Central memory CD4-positive, alpha-beta T cell (primary cell): ENCODE measurements around the gene ARHGAP31.
A peak's percentile ranks its signal among the peaks of the same experiment; 100 is the strongest.
"Not testable (repeated sequence)": the region's sequence is repeated elsewhere in the genome, so short reads cannot be mapped to it uniquely, and the experiment has no call there.

Experiments used
- DNase-seq: peaks from one replicate; pipeline ENCODE4 v3.0.0; 2022

ARHGAP31 gene

DNA sequence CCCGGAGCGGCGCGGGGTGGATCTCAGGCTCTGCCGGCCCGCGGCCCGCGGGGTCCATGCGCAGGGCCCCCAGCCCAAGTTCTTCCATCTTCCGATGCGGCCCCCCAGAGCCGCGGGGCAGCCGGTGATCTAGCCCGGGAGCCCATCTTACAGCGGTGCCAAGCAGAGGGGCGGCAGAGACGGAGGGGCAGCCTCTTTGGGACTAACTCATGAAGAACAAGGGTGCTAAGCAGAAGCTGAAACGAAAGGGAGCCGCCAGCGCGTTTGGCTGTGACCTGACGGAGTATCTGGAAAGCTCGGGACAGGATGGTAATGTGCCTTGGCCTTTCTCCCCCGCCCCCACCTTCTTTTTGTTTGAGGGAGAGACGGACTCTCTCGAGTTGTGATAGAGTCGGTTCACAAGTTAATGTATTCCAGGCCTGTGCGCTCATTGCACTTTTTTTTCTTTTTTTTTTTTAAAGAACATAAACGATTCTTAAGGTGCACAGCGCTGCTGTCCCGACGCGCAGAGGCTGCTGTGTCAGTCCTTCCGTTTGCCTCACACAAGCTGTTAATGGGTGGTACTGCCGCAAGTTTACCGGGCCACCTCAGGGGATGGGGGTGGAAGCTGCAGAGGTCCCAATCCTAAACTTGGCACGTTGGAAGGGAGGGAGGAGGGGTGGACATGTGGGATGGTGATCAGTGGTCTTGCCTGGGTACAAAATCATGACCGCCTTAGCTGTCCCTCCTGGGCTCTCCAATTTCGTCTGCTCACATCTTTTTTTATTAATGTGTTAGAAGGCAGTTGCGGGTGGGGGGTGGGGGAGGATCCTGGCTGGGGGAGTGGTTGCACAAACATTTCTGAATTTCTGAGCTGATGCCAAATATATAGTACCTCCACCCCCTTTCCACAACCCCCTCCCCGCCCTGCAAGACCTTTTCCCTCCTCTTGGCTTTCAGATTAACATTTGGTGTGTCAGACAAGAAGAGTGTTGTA lies 801 bp downstream of the ARHGAP31 start:
- DNase-seq: peak; percentile 64

DNA sequence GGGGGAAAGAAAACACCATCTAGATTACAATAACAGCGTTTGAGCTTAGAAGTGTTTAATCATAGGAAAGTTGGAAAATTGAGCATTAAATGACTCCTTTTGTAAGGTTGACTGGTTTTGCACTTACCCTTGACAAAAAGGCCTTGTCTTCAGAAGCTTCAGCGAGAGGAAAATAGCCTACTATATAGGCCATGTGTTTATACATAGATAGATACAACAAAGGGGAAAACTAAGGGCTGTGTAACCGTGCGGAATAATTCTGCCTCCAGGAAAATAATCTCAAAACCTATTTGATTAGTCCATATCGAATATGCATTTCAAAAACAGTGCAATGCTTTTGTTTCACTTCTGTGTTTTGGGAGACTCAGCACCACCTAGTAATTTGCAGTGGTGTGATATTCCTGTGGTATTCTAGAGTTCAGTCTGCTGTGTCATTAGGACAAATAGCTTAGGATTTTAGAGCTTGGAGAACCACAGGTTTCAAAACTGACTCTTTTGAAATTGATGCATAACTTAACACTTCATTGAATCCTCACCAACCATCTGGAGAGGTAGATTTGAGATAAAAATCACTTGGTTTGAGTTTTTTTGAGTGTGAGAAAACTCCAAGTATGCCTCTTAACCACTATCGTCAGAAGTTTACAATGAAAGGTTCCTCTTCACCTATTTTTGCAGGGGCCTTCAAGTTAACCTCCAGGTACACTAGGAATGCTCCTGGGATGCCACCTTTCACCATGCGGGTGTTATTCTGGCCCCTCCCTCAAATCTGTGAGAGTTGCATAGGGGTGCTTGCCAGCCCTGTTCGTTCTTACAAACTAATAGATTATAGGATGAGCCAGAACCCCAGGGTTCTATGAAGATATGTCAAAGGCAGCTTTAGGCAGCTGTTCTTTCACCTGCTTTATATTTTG lies 1.9 kb downstream of the ARHGAP31 start:
- DNase-seq: no peak

DNA sequence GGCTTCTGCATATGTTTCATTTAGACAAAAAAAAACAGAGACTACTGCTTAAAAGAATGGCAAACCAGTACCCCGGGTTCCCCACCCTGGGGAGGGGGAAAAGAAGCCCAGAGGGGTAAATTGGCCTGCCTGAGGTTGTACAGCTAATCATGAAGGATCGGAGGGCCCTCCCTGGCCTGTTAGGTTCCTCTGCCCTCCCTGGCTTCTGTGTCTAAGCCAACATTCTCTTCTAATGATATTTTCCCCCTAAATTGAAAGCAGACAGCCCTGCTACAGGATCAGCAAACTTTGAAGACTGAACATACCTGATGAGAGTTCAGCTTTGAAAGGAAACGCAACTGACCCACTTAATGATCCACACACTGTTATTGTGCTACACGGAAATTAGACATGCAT lies 2.5 kb downstream of the ARHGAP31 start:
- DNase-seq: no peak

DNA sequence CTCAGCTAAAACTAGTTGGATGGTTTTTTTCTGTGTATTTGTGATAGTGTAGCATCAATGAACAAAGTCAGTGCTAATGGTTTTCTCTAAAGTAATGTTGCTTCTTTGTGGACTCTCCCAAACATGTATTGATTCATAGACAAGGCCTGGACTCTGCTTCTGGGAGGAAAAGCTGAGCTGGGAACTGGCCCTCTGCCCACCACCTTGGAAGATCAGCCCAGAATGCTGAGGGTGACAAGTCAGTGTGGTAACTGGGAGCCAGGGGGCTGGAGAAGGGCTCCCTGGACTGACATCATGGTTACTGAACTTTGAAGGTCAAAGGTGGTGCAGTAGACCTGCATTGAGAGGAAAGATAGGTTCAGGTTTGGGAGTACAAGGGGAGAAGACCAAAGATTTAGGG lies 3.0 kb downstream of the ARHGAP31 start:
- DNase-seq: no peak

DNA sequence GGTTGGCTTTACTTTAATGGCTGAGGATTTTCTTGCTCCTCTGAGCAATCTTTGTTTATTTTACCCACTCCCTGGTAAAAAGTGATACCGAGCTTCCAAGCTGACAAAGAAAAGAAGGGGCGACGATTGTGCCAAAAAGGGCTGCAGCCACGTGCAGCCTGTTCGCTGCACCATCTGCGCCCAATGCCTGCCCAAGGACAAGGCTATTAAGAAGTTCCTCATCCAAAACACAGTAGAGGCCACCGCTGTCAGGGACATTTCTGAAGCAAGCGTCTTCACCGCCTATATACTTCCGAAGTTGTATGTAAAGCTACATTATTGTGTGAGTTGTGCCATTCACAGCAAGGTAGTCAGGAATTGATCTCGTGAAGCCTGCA lies 4.4 kb downstream of the ARHGAP31 start:
- DNase-seq: no peak

DNA sequence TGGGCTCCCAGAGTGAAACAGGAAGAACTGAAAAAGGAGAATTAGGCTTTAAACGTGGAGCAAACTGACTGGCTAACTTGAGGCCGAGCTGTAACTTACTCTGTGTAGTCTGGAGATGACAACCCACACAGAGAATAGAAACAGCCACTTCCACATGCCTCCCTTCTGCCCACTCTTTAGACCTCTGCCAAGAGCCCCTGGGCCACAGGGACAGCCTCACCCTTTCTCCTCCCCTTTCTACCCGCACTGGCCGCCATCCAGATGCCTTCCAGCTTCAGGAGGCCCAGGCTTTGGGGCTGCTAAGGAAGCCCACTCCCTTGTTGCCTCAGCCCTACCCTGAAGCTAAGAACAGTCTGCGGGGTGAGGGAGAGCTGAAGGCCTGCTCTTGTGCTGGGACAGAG lies 6.8 kb downstream of the ARHGAP31 start:
- no peak for DNase-seq

DNA sequence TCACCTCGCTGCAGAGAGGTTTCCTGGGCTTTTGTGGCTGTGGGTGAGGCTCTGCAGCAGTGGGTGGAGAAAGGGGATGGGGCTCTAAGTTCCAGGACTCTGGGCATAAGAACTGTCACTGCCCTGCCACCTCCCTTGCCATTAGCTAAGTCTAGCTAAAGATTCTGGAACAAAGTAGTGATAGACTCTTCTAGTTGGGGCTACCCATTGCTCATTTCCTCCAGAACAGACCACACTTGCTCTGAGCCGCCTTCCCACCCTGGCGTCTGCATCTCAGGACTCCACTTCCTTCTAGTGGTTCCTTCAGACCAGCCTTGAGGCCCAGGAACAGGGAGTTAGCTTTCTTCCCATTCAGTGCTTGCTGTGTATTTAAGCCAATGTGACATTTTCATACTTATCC lies 7.5 kb downstream of the ARHGAP31 start:
- DNase-seq: no peak

DNA sequence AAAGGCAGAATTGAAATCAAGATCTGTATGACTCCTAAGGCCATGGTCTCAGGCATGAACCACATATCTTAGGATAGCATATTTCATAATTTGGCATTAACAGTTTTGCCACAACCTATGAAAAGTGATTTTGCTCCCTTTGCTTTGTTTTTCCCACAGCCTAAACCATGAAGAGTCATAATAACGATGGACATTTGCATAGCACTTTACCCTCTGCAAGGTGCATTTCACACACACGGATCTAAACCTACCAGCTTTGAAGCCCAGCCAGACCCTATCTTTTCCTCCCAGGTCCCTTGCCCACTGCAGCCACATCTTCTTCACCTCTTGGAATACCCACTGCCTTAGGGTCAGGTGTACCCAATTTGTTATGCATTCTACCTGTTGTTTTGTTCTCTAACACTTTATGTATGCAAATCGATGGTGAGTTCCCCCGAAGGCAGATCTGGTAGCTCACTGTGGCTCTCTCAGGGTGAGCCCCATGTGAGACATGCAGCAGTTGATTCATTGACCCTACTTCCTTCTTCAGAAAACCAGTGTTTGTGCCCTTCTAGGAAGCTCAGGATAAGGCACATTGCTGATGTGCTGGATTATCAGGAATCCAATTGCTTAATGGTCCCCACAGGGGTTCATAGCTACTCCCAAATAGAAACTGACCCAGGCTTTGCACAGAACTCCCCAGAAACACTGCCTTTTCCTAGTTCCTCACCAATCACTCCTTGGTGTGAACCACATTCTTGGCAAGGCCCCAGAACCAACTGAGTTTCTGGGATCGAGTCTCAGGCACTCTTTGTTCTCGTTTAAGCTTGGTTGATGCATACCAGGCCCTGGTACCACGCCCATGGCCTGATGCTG lies 8.7 kb downstream of the ARHGAP31 start:
- DNase-seq: no peak

DNA sequence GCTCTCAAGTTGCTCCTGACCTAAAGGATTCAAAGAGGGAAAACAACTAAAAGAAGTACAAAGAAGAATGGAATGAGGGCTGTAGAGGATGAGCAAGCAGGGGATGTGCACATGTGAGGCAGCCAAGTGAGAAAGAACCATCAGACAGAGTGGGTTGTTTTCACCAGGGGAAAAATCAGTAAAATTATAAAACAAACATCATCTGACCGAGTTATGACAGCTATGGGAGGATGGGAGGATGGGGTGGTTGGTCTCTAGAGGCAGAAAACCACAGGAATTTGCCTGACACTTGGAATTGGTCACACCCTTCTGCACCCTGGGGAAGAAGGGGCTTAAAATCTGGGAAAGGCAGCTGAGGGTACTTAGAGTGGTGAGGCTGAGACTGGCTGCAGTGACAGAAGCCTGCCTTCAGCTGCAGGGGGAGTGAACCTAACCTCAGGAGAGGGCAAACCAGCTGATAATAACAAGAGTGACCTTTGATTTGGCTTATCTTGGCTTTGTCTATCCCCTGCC lies 10.1 kb downstream of the ARHGAP31 start:
- no peak for DNase-seq

DNA sequence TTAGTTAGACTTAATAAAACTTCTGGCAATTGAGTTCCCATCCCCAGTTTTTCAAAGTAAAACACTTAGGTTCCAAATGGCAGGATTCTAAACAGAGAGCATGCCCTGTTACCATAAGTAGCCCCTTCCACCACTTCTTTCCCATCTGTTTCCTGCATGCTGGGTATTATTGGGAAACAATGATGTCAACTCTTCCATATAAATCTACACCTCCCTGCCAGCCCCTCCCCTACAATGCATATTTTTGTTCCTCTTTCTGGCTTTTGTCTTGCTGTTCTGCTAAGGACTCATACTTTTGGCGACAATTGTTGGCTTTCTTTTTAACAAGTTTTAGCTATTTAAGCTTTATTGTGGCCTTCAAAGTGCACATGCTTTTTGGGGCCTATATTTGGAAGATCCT lies 11.1 kb downstream of the ARHGAP31 start:
- DNase-seq: no peak

DNA sequence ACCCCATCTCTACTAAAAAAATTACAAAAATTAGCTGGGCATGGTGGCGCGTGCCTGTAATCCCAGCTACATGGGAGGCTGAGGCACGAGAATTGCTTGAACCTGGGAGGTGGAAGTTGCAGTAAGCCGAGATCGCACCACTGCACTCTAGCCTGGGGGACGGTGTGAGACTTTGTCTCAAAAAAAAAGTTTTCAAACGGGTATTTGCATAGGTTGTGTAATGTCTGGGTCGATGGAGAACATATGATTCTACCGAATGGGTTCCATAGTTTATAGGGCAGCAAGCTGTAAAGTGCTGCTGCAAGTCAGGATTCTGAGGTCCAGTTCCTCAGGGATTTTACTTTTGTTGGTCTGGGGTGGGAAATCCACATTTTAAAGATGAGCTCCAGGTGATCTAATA lies 12.2 kb downstream of the ARHGAP31 start:
- not testable (repeated sequence) for DNase-seq

DNA sequence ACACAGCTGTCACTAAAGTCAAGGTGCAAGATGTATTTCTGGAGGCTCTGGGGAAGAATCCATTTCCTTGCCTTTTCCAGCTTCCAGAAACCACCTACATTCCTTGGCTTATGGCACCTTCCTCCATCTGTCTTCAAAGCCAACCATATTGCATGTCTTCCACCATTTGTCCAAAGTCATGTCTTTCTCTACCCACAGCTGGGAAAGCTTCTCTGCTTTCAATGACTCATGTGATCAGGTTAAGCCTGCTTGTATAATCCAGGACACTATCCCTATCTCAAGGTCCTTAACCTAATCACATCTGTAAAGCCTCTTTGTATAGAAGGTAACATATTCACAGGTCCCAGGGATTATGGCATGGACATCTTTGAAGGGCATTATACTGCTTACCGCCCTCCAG lies 14.2 kb downstream of the ARHGAP31 start:
- no peak for DNase-seq

DNA sequence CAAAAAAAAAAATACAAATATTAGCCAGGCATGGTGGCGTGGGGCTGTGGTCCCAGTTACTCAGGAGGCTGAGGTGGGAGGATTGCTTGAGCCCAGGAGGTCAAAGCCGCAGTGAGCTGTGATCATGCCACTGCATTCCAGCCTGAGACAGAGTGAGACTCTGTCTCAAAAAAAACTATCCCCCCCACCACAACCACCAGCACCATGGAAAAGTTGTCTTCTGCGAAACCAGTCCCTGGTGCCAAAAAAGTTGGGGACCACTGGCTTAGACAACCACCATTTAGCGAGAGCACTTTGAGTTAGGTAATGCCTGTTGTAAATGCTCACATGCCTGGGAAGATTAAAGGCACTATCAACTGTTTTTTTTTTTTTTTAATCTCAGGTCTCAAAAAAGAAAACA lies 15.4 kb downstream of the ARHGAP31 start:
- no peak for DNase-seq

DNA sequence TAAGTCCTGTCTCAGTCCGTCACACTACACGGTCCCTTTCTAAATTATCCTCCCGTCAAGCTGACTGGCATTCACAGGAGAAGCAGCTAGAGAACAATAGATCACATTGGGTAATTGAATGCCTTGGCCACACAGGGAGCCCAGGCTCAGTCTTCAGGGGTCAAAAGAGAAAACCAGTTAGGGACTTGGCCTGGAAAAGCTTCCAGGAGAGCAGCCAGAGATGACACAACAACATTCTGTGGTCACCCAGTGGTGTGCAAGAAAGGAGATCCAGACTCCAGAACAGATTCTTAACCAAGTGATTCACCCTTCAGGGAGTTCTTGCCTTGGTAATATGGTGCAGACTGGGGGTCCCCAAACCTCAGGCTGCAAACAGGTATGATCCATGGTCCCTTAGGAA lies 15.9 kb downstream of the ARHGAP31 start:
- DNase-seq: no peak

DNA sequence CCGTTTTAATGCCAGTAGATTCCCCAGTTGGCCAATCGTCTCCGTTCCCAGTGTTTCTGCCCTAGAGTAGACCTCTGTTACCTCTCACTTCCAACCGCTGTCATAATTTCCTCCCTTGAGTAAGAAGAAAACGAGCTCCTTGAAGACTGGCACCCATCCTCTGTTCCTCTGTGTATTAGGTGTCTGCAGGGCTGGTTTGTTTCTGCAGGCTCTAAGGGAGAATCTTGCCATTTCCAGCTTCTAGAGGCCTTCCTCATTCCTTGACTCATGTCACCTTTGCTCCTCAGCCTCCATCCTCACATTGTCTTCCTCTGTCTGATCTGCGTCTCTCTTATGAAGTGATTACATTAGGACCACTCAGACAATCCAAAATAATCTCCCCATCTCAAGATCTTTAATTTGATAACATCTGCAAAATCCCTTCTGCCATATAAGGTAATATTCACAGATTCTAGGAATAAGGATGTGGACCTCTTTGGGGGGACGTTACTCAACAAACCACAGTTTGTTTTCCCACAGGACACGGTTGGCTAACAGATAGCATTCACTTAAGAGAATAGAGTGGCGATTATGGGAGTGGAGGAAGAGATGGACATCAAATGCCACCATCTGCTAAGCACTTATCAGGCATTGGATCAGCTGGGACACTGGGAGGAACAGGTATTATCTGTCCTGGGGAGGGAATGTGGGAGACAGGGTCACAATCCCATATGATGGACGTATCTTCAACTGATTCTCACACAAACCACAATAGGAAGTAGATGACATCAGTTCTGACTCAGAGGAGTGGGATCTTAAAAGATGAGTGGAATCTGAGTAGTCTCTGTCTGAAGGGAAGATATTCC lies 17.1 kb downstream of the ARHGAP31 start:
- DNase-seq: no peak

DNA sequence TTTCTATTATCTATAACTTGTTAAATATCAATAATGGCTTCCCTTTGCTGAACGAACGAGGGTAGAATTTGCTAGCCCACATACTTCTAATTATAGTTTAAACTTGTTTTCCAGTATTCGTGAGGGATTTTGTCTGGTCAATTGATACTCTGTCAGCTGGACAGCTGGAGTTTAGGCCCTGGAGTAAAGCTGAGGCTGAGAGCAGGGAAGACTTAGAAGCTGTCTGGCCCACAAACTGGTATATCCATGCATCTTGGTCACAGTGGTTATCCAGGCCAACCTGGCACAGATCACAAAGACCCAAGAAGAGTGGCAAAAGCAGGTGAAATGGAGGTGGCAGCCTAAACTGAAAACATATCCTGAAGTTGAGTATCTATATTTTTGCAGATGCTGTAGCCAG lies 19.3 kb downstream of the ARHGAP31 start:
- DNase-seq: no peak

DNA sequence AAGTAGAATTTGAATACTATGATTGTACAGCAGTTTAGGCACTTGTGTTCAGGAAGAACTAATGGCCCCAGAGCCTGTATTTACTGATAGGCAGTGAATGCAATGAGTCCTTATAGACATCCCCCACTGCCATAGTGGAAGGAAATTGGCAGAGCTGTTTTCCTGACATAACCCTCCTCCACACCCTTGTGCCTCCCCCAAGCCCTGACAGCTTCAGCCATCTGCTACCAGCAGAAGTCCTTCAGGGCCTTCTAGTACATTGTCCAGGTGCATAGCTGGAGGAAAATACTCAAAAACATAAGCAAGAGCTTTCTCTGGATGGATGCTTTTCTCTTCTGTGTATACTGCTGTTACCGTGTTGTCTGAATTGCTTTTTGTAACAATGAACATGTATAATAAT lies 20.6 kb downstream of the ARHGAP31 start:
- no peak for DNase-seq

DNA sequence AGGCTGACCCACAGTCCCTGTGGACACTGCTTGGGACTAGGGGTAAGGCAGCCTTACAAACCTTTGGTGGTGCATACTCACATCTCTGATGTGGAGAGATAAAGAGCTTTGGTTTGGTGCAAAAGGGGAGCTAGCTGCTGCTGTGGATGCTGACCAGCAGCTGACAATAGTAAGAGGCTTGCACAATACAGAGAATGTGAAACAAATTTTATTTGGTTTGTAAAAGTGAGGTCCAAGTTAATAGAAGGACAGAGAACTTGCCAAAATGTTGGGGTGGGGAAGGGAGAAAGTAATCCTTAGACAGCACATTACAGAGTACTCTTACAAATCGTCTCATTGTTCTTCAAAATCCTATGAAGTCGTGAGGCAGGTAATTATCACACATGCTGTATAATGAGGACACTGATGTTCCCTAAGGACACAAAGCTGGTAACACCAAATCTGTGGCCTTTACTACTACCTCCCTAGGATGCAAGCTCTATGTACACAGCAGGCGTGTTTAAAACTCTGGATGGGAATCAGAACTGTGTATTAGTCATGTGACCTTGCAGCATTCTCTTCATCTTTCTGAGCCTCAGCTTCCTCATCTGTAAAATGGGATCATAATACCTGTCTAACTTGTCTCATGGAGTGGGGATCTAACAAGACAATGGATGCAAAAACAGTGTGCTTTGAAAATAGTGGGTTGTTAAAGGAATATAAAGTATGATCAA lies 21.6 kb downstream of the ARHGAP31 start:
- DNase-seq: no peak

DNA sequence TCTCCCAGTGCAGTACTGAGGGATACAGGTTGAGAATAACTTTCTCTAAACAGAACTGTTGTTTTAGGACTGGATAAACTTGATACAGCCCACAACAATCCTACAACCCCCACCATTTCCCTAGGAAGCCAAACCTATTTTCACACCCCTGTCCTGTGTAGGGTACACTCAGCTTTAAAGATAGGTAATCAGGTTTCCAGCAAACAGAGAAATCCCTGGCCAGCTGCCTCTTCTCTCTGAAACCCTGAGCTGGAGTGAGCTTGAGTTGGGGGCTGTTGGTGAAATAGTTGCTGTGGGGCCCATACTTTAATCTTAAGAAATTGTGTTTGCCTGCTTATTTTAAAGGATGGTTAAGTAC lies 22.1 kb downstream of the ARHGAP31 start:
- no peak for DNase-seq

DNA sequence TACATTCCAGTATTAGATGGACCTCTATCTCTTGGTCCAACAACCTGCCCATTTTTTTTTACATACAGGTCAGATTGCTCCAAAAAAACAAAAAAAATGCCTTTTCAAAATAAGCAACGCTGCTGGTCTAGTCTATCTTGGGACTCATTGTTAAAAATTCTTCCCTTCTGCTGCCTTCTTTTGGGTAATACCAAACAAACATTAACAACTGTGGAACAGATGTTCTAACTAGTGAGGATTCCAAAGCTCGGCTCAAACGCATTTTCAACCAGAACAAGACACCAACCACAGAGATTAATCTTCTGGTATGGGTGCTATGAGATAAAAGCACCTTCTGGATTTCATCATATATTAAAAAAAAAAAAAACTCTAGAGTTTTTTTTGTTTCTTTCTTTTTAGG lies 24.7 kb downstream of the ARHGAP31 start:
- no peak for DNase-seq

DNA sequence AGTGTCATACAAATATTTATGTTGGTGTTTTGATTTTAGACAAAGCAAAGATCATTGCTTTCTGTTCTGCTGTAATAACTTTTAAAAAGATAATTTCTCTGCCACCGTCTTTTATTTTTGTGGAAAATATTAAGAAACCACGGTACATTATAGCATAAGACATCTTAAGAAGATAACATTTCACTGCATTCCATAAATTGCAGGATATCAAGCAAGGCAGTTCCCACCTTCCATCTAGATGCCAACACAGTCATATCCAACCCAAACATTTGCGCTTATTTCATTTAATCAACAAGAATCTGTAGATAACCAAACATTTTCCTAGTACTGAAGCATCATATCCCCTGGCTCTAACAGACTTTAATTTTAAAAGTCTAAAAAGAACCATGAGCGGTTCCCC lies 25.1 kb downstream of the ARHGAP31 start:
- DNase-seq: no peak
